Uterus (tissue), 2 donors: Measurements from ENCODE around the gene ZBTB34.

Experiments used
- POLR2A ChIP-seq, 2 donors: fragments of 450-650 bp; IDR thresholded peaks; one replicate each; pipeline ENCODE4 v1.6.1; 2016; ENCODE audit warnings: antibody characterized with exemption in 2 of 2, mild to moderate bottlenecking in 1 of 2, moderate library complexity in 1 of 2
- TF ChIP-seq, protein P1 (sequence below), 4 experiments: fragments of 200-600 bp in 2 of 4; fragments of 450-650 bp in 2 of 4; sonication (generic) in 2 of 4; IDR thresholded peaks; one replicate each; pipeline ENCODE4 v1.5.1; 2016 to 2019; ENCODE audit warnings: antibody characterized with exemption in 4 of 4, mild to moderate bottlenecking in 2 of 4, moderate library complexity in 1 of 4

DNA sequence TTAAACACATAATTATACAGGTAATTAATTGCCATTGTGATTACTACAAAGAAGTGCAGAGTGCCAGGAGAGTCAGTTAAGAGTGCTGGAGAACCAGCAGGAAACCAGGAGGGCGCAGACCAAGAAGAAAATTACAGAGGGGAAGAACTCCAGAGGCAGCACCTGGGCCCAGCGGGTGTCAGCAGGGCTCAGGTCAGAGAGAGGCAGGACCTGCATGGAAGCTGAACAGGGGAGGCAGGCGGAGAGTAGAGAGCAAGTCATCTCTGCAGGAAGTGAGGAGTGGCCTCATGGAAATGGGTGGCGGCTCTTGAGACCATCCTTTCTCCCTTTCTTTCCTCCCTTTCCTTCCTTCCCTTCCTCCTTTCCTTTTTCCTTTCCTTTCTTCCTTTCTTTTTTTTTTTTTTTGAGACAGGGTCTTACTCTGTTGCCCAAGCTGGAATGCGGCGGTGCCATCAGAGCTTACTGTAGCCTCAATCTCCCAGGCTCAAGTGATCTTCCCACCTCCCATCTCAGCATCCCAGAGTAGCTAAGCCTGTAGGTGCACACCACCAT, 4.0 kb upstream of the ZBTB34 start:
- TF ChIP-seq, protein P1, sequence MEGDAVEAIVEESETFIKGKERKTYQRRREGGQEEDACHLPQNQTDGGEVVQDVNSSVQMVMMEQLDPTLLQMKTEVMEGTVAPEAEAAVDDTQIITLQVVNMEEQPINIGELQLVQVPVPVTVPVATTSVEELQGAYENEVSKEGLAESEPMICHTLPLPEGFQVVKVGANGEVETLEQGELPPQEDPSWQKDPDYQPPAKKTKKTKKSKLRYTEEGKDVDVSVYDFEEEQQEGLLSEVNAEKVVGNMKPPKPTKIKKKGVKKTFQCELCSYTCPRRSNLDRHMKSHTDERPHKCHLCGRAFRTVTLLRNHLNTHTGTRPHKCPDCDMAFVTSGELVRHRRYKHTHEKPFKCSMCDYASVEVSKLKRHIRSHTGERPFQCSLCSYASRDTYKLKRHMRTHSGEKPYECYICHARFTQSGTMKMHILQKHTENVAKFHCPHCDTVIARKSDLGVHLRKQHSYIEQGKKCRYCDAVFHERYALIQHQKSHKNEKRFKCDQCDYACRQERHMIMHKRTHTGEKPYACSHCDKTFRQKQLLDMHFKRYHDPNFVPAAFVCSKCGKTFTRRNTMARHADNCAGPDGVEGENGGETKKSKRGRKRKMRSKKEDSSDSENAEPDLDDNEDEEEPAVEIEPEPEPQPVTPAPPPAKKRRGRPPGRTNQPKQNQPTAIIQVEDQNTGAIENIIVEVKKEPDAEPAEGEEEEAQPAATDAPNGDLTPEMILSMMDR (IDR thresholded peaks at IDR 0.05), result no peak
- no peak for TF ChIP-seq POLR2A (IDR thresholded peaks at IDR 0.05)
